Measurements from ENCODE around the gene HES4.

GRCh38 chr1:1003618-1004419, 3.9 kb upstream of the HES4 start:
- no peak for TF ChIP-seq CTCF (IDR thresholded peaks at IDR 0.05; ENCODE audit: low read length)
- no peak for TF ChIP-seq EZH2 (optimal IDR thresholded peaks at IDR 0.05; ENCODE audit: low read depth, low read length)

Data from MM.1S (cell line).